HG03439 (cell line): ENCODE measurements around the gene ZER1.
"Not testable (repeated sequence)": the region's sequence is repeated elsewhere in the genome, so short reads cannot be mapped to it uniquely, and the experiment has no call there.

Experiments
- ATAC-seq: cut with Tn5 transposase; IDR thresholded peaks from one replicate; pipeline ENCODE4 v1.9.1; 2021; ENCODE audit warnings: mild to moderate bottlenecking, moderate library complexity; ENCODE audit not compliant: unreplicated experiment

Gene ZER1

GRCh38 chr9:128718047-128718446, 53.7 kb downstream of the ZER1 start:
- no peak for ATAC-seq

- no peak for ATAC-seq
Observed at GRCh38 chr9:128716581-128717254, 55.0 kb downstream of the ZER1 start.

- no peak for ATAC-seq
Observed at GRCh38 chr9:128715436-128715750, 56.3 kb downstream of the ZER1 start.

GRCh38 chr9:128714586-128715435, 56.9 kb downstream of the ZER1 start:
- no peak for ATAC-seq

- no peak for ATAC-seq
Observed at GRCh38 chr9:128713941-128714573, 57.7 kb downstream of the ZER1 start.

- no peak for ATAC-seq
Observed at GRCh38 chr9:128713411-128713780, 58.3 kb downstream of the ZER1 start.

GRCh38 chr9:128712451-128713410, 59.0 kb downstream of the ZER1 start:
- no peak for ATAC-seq

GRCh38 chr9:128707446-128707845, 64.3 kb downstream of the ZER1 start:
- ATAC-seq, result no peak

- ATAC-seq, result no peak
Observed at GRCh38 chr9:128706671-128707381, 64.9 kb downstream of the ZER1 start.

- ATAC-seq, result no peak
Observed at GRCh38 chr9:128706045-128706444, 65.7 kb downstream of the ZER1 start.

GRCh38 chr9:128705051-128705965, 66.4 kb downstream of the ZER1 start:
- ATAC-seq, result no peak

GRCh38 chr9:128704356-128704670, 67.4 kb downstream of the ZER1 start:
- no peak for ATAC-seq

- ATAC-seq, result no peak
Observed at GRCh38 chr9:128703616-128704355, 67.9 kb downstream of the ZER1 start.

GRCh38 chr9:128702949-128703615, 68.6 kb downstream of the ZER1 start:
- no peak for ATAC-seq

GRCh38 chr9:128702445-128702948, 69.2 kb downstream of the ZER1 start, which contains the start of gene PKN3:
Gene PKN3, plus strand, starts transcription at chr9:128702503. Its CDS starts 413 bp downstream, at chr9:128702916.
- peak; percentile 72 for ATAC-seq

- no peak for ATAC-seq
Observed at GRCh38 chr9:128701227-128701854, 70.4 kb downstream of the ZER1 start.

GRCh38 chr9:128699096-128699795, 72.5 kb downstream of the ZER1 start:
- not testable (repeated sequence) for ATAC-seq
